Measurements from ENCODE around the gene SLC25A23.

The SLC25A23 gene

DNA sequence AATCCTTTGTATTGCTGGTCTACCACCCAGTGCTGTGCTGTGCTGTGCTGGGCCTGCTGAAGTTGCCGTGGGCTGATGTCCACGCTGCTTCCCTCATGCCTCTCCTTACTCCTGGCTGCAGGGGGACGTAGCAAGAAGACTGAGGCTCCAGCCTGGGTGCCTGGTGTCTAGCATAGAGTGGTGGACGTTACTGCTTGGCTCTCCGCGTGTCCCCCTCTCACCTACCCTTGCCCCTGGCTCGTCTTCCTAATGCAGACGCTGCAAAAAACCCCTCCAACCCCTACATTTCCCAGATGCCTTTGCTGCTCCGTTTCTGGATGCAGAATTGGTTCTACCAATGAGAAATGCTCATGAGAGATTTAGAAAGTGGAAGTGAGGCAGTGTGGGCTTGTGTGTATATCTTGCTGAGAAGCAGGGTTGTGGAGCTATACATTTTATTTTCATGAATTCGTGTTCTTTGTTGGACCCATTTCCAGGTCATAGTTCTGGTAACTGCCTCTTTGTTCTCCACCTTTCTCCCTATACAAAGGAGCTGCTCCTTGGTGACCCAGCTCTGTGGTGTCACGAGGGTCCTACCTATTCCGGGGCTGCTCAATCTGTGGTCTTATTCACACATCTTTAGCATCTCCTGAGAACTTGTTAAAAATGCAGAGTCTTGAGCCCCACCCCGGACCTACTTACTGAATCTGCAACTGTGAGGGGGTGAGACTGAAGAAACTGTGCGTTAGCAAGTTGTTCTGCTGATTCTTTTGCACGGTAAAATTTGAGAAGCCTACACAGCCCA lies 29.9 kb upstream of the SLC25A23 start:
- H3K4me1 Mint-ChIP-seq = peaks cover 14% of the 10 kb centered on the region
- H3K9me3 Mint-ChIP-seq = peaks cover 7% of the 10 kb centered on the region in 2 donors
- peak overlapping the region; percentile 73 to 75 for H3K4me3 Mint-ChIP-seq
- peak overlapping the region; percentile 61 to 86 for H3K27ac Mint-ChIP-seq
- ATAC-seq (peak; percentile 78), DNase-seq (no peak)
- no peaks in the 10 kb centered on the region for H3K27me3 Mint-ChIP-seq

GRCh38 chr19:6484831-6485230 lies 25.2 kb upstream of the SLC25A23 start:
- Mint-ChIP-seq H3K27me3 (no peaks in the 10 kb centered on the region), H3K27ac (no peak overlapping the region), H3K4me3 (no peak overlapping the region), H3K9me3 (no peaks in the 10 kb centered on the region), H3K4me1 (peaks cover 39% of the 10 kb centered on the region)
- no peak for DNase-seq
- no peak for ATAC-seq

GRCh38 chr19:6484230-6484629 lies 24.6 kb upstream of the SLC25A23 start:
- H3K4me1 Mint-ChIP-seq = peaks cover 40% of the 10 kb centered on the region
- H3K27ac Mint-ChIP-seq = no peak overlapping the region
- H3K9me3 Mint-ChIP-seq = no peaks in the 10 kb centered on the region
- ATAC-seq = no peak
- H3K27me3 Mint-ChIP-seq = no peaks in the 10 kb centered on the region
- DNase-seq = no peak
- H3K4me3 Mint-ChIP-seq = no peak overlapping the region

DNA sequence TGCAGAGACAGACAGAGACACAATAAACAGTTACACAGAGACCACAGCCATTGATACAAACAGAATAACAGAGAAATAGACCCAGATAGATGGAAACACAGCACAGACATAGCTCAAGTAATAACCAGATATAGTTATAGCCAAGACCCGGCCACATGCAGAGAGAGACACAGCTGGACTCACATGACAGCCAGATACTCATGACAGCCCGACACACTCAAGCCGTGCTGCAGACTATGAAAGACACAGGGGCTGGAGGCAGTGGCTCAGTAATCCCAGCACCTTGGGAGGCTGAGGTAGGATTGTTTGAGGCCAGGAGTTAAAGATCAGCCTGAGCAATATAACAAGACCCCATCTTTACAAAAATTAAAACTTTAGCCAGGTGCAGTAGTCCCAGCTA lies 23.6 kb upstream of the SLC25A23 start:
- no peak for DNase-seq
- no peaks in the 10 kb centered on the region for H3K9me3 Mint-ChIP-seq
- H3K27me3 Mint-ChIP-seq = no peaks in the 10 kb centered on the region
- H3K4me1 Mint-ChIP-seq = peaks cover 39% of the 10 kb centered on the region
- no peak overlapping the region for H3K4me3 Mint-ChIP-seq
- no peak for ATAC-seq
- no peak overlapping the region for H3K27ac Mint-ChIP-seq

DNA sequence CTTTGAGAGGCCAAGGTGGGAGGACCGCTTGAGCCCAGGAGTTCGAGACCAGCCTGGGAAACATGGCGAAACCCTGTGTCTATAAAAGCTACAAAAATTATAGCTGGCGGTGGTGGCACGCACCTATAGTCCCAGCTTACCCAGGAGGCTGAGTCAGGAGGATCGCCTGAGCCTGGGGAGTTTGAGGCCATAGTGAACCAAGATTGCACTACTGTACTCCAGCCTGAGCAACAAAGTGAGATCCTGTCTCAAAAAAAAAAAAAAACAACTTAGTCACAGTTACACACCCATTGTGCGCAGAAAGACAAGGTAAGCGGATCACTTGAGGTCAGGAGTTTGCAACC lies 22.7 kb upstream of the SLC25A23 start:
- no peaks in the 10 kb centered on the region for H3K9me3 Mint-ChIP-seq
- ATAC-seq (peak; percentile 21), DNase-seq (no peak)
- H3K4me3 Mint-ChIP-seq = peak overlapping the region; percentile 83 to 93
- no peaks in the 10 kb centered on the region for H3K27me3 Mint-ChIP-seq
- peaks cover 39% of the 10 kb centered on the region for H3K4me1 Mint-ChIP-seq
- H3K27ac Mint-ChIP-seq = peak overlapping the region; percentile 96 to 97

GRCh38 chr19:6481541-6482342 lies 22.1 kb upstream of the SLC25A23 start, which contains the start of gene DENND1C:
TSS of gene DENND1C (minus strand) at chr19:6481787. CDS start at chr19:6481695, 92 bp downstream.
- Mint-ChIP-seq H3K27me3 (no peaks in the 10 kb centered on the region), H3K4me3 (peak within 1 kb of the TSS; percentile 83 to 93), H3K9me3 (no peaks in the 10 kb centered on the region), H3K4me1 (peaks cover 39% of the 10 kb centered on the region), H3K27ac (peak within 1 kb of the TSS; percentile 96 to 97)
- DNase-seq (peak; percentile 67 to 79), ATAC-seq (peak; percentile 94)

DNA sequence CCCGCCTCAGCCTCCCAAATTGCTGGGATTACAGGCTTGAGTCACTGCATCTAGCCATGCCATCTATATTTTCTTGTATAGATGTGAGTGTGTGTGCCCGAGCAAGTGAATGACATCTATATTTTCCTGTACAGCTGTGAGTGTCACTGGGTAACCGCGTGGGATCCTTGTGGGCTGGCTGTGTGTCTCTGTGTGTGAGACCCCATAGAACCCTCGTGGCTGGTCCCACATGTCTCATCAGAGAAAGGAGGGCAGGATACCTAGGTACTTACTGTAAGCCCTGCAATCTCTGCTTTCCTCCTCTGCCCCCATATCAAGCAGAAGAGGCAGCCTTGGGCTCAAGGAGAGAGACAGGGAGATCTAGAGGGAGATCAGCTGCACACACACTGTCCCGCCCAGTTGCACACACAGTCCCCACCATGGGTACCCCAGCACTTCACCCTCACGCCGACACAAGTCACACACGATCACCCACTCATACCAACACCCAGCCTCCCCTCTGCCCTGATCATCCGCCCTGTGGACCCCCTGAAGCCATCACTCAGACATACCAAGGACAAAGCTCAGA lies 21.3 kb upstream of the SLC25A23 start:
- Mint-ChIP-seq H3K27me3 (no peaks in the 10 kb centered on the region), H3K27ac (peak overlapping the region; percentile 96 to 97), H3K4me3 (peak overlapping the region; percentile 83 to 93), H3K4me1 (peaks cover 44% of the 10 kb centered on the region), H3K9me3 (no peaks in the 10 kb centered on the region)
- ATAC-seq (peak; percentile 24), DNase-seq (no peak)

- ATAC-seq (no peak), DNase-seq (no peak)
- Mint-ChIP-seq H3K4me1 (peaks cover 45% of the 10 kb centered on the region), H3K27ac (peak overlapping the region in 1 of 2 donors; percentile 96), H3K4me3 (peak overlapping the region; percentile 25 to 93), H3K27me3 (no peaks in the 10 kb centered on the region), H3K9me3 (no peaks in the 10 kb centered on the region)
Observed at GRCh38 chr19:6479836-6480398, 20.3 kb upstream of the SLC25A23 start.

DNA sequence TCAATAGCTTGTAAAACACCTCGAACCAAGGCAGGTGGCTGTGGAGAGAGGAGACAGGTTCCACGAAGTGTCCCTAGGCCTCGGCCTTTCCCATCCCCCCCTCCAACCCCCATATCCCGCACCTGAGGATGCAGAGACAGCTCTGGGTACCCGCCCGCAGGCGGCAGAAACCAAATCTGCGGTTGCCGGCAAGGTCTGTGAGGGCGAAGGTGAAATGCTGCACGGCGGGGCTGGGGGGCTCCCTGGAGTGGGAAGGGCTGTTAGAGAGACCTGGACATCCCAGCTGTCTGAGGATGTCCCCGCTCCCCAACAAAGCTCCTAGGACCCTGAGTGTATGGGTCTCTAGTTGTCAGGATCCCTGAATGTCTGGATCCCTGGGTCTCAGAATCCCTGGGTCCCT lies 19.2 kb upstream of the SLC25A23 start:
- no peak for DNase-seq
- Mint-ChIP-seq H3K4me1 (peaks cover 45% of the 10 kb centered on the region), H3K9me3 (no peaks in the 10 kb centered on the region), H3K4me3 (no peak overlapping the region), H3K27ac (no peak overlapping the region), H3K27me3 (no peaks in the 10 kb centered on the region)
- no peak for ATAC-seq

DNA sequence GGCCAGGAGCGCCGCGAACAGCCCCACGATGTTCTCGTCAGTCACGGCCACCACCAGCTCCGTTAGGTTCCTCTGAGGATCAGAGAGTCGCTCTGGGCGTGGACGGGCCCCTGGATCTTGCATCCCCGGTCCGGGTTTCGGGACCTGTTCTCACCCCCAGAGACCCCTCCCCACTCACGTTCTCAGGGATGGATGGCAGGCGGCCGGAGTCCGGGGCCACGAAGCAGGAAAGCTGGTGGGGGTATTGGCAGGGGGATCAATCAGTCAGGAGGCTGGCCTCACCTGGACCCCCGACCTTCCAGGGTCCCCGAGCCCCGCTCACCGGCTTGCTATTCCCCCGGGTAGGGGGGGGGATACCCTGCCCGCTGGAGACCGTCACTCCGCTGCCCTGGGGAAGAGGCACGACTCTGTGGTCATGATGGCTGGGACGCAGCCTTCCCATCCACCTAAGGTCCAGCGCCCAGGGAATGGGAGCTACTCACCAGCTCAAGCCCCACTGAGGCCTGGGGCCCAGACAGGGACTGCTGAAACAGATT lies 17.4 kb upstream of the SLC25A23 start:
- Mint-ChIP-seq H3K9me3 (no peaks in the 10 kb centered on the region), H3K27ac (no peak overlapping the region), H3K27me3 (no peaks in the 10 kb centered on the region), H3K4me3 (no peak overlapping the region), H3K4me1 (peaks cover 34% of the 10 kb centered on the region)
- DNase-seq (no peak), ATAC-seq (no peak)

- peak; percentile 71 to 79 for DNase-seq
- no peaks in the 10 kb centered on the region for H3K27me3 Mint-ChIP-seq
- H3K4me1 Mint-ChIP-seq = peaks cover 31% of the 10 kb centered on the region
- peak; percentile 83 for ATAC-seq
- no peak overlapping the region for H3K27ac Mint-ChIP-seq
- no peaks in the 10 kb centered on the region for H3K9me3 Mint-ChIP-seq
- no peak overlapping the region for H3K4me3 Mint-ChIP-seq
Observed at GRCh38 chr19:6476155-6476895, 16.7 kb upstream of the SLC25A23 start.

- DNase-seq (no peak), ATAC-seq (no peak)
- no peak overlapping the region for H3K4me3 Mint-ChIP-seq
- no peak overlapping the region for H3K27ac Mint-ChIP-seq
- peaks cover 26% of the 10 kb centered on the region for H3K4me1 Mint-ChIP-seq
- H3K27me3 Mint-ChIP-seq = no peaks in the 10 kb centered on the region
- H3K9me3 Mint-ChIP-seq = no peaks in the 10 kb centered on the region
Observed at GRCh38 chr19:6475321-6476108, 15.9 kb upstream of the SLC25A23 start.

GRCh38 chr19:6473647-6474046 lies 14.1 kb upstream of the SLC25A23 start:
- no peak for DNase-seq
- peaks cover 12% of the 10 kb centered on the region for H3K4me1 Mint-ChIP-seq
- no peaks in the 10 kb centered on the region for H3K9me3 Mint-ChIP-seq
- no peak overlapping the region for H3K4me3 Mint-ChIP-seq
- ATAC-seq = no peak
- H3K27ac Mint-ChIP-seq = peak overlapping the region in 1 of 2 donors; percentile 61
- H3K27me3 Mint-ChIP-seq = no peaks in the 10 kb centered on the region

DNA sequence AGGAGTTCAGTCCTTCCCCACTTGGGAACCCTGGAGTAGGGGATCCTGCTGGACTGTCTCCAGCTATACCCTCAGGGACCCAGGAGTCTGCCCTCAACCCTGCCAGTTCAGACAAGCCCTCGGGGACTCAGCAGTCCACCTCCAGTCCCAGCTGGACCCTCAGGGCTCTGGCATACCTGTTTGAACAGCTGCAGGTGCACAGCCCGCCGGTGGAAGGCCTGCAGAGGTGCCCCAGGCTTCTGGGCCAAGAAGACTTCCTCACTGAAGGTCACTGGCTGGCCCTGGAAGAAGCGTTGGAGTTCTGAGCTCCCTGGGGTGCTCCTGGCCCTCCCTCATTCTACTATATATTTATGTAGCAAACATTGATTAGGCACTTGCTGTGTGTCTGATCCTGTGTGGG lies 13.1 kb upstream of the SLC25A23 start:
- ATAC-seq (no peak), DNase-seq (no peak)
- Mint-ChIP-seq H3K4me1 (peaks cover 12% of the 10 kb centered on the region), H3K27me3 (no peaks in the 10 kb centered on the region), H3K4me3 (no peak overlapping the region), H3K27ac (no peak overlapping the region), H3K9me3 (no peaks in the 10 kb centered on the region)
